HEK293 (cell line): ENCODE results near the gene NSUN3.

Experiments
- CTCF ChIA-PET: fragments of 350-600 bp; formaldehyde crosslinking; extraction: SDS; loops from one replicate; lab custom pipeline; 2021; ENCODE audit warnings: antibody characterized with exemption; lab: Yijun Ruan, JAX
- POLR2A ChIA-PET: fragments of 300-600 bp; formaldehyde crosslinking; extraction: SDS; loops from one replicate; lab custom pipeline; 2020; ENCODE audit warnings: antibody characterized with exemption, inconsistent platforms; lab: Yijun Ruan, JAX
- H3K27ac ChIP-seq: fragments of 200-500 bp; sonication (Bioruptor generic); 2 replicates; pipeline ENCODE4 v1.5.1; 2014; ENCODE audit warnings: low read depth, low read length, control low read depth, inconsistent platforms; ENCODE audit errors: extremely low read depth
- H3K36me3 ChIP-seq, 2 experiments: fragments of 200-500 bp in 1 of 2; sonication (Bioruptor generic) in 1 of 2; 1 replicate in 1 of 2; 2 replicates in 1 of 2; pipeline ENCODE4 v1.5.1; 2014 to 2017; ENCODE audit warnings: inconsistent platforms in 2 of 2, low read length in 2 of 2; ENCODE audit not compliant: control insufficient read depth in 2 of 2, insufficient read depth in 1 of 2
- H3K4me1 ChIP-seq: fragments of 200-500 bp; sonication (Bioruptor generic); 2 replicates; pipeline ENCODE4 v1.5.1; 2014; ENCODE audit warnings: mild to moderate bottlenecking, low read length, inconsistent platforms; ENCODE audit not compliant: control insufficient read depth, insufficient read depth
- H3K4me3 ChIP-seq: 2 replicates; pipeline ENCODE4 v1.5.1; 2011; ENCODE audit warnings: low read depth, mild to moderate bottlenecking, control low read depth, low read length, moderate library complexity
- H3K9me3 ChIP-seq: fragments of 200-500 bp; sonication (Bioruptor generic); 2 replicates; pipeline ENCODE4 v1.5.1; 2014; ENCODE audit warnings: low read depth, low read length, inconsistent platforms; ENCODE audit not compliant: control insufficient read depth, insufficient read depth
- GLI2 ChIP-seq: fragments of 450-650 bp; formaldehyde crosslinking; IDR thresholded peaks from 2 replicates; pipeline ENCODE4; 2017; ENCODE audit warnings: missing biosample characterization, missing genetic modification characterization, low read depth, borderline replicate concordance
- KLF16 ChIP-seq: fragments of 450-650 bp; formaldehyde crosslinking; IDR thresholded peaks from 2 replicates; pipeline ENCODE4 v1.5.1; 2017; ENCODE audit warnings: missing biosample characterization, missing genetic modification characterization
- KLF7 ChIP-seq: fragments of 450-650 bp; formaldehyde crosslinking; IDR thresholded peaks from 2 replicates; pipeline ENCODE4 v1.5.1; 2016; ENCODE audit warnings: missing biosample characterization, missing genetic modification characterization, borderline replicate concordance
- ZNF214 ChIP-seq: fragments of 450-650 bp; formaldehyde crosslinking; IDR thresholded peaks from 2 replicates; pipeline ENCODE4 v1.5.1; 2017; ENCODE audit warnings: missing biosample characterization, mild to moderate bottlenecking, missing genetic modification characterization, borderline replicate concordance
- ZNF23 ChIP-seq: fragments of 450-650 bp; formaldehyde crosslinking; IDR thresholded peaks from 2 replicates; pipeline ENCODE4 v1.5.1; 2016; ENCODE audit warnings: missing biosample characterization, missing genetic modification characterization, borderline replicate concordance
- ZNF266 ChIP-seq: fragments of 450-650 bp; formaldehyde crosslinking; IDR thresholded peaks from 2 replicates; pipeline ENCODE4 v1.5.1; 2016; ENCODE audit warnings: missing biosample characterization, missing genetic modification characterization, low read depth
- ZNF394 ChIP-seq: fragments of 450-650 bp; formaldehyde crosslinking; IDR thresholded peaks from 2 replicates; pipeline ENCODE4 v1.5.1; 2016; ENCODE audit warnings: missing biosample characterization, missing genetic modification characterization, mild to moderate bottlenecking, moderate library complexity, borderline replicate concordance
- ZNF558 ChIP-seq: fragments of 450-650 bp; formaldehyde crosslinking; IDR thresholded peaks from 2 replicates; pipeline ENCODE4 v1.5.1; 2016; ENCODE audit warnings: missing biosample characterization, missing genetic modification characterization
- ZNF610 ChIP-seq: fragments of 450-650 bp; formaldehyde crosslinking; IDR thresholded peaks from 2 replicates; pipeline ENCODE4 v1.5.1; 2016; ENCODE audit warnings: missing biosample characterization, missing genetic modification characterization, borderline replicate concordance
- ZNF670 ChIP-seq: fragments of 450-650 bp; formaldehyde crosslinking; IDR thresholded peaks from 2 replicates; pipeline ENCODE4 v1.5.1; 2016; ENCODE audit warnings: missing biosample characterization, missing genetic modification characterization, low read depth
- ZNF692 ChIP-seq: fragments of 450-650 bp; formaldehyde crosslinking; IDR thresholded peaks from 2 replicates; pipeline ENCODE4 v1.5.1; 2016; ENCODE audit warnings: missing biosample characterization, missing genetic modification characterization
- ZNF776 ChIP-seq: fragments of 450-650 bp; formaldehyde crosslinking; IDR thresholded peaks from 2 replicates; pipeline ENCODE4 v1.5.0; 2017; ENCODE audit warnings: missing biosample characterization, missing genetic modification characterization, borderline replicate concordance
- TF ChIP-seq, protein P1 (sequence below): fragments of 450-650 bp; formaldehyde crosslinking; conservative IDR thresholded peaks from 2 replicates; pipeline ENCODE4 v1.5.1; 2016; ENCODE audit warnings: low read depth, missing biosample characterization, missing genetic modification characterization
- TF ChIP-seq, protein P2 (sequence below): fragments of 450-650 bp; formaldehyde crosslinking; IDR thresholded peaks from 2 replicates; pipeline ENCODE4 v1.5.1; 2016; ENCODE audit warnings: missing biosample characterization, missing genetic modification characterization

NSUN3 gene

GRCh38 chr3:94049267-94049666, 13.6 kb upstream of the NSUN3 start:
- peaks cover 0 to 11% of the 10 kb centered on the region in 2 experiments; a peak in 1 of 3 replicates for H3K36me3 ChIP-seq
- ChIA-PET CTCF (interaction anchor here (0.8 to 2.6 kb wide), 2 partner anchors 12 to 20 kb away, joined by 3 to 10 read pairs; no protein-coding TSS in a partner anchor), POLR2A (no interaction called here)

DNA sequence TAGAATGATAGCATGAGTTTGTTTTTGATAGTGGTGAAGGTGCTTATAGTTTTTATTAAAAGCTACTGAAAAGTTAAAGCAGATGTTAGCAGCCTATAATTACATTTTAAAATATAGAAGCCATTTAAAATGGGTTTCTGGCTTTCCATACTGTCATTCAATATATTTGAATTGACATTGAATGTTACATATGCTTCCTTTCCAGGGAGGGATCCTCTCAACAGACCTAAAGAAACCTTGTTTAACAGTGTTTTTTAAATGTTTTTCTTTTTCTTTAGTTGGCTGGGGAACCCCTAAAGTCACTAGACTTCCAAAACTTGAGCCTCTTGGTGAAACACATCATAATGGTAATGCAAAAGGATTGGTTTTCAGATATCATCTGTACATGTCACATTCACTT, 12.3 kb upstream of the NSUN3 start:
- TF ChIP-seq ZNF266 (tag by site-specific recombination), result no peak
- no peak for TF ChIP-seq ZNF214 (tag by site-specific recombination)
- TF ChIP-seq ZNF692 (tag by site-specific recombination), result no peak
- no peak for TF ChIP-seq KLF7 (tag by site-specific recombination)
- TF ChIP-seq ZNF394 (tag by site-specific recombination), result no peak
- no peak for TF ChIP-seq KLF16 (tag by site-specific recombination)
- no peak for TF ChIP-seq ZNF23
- TF ChIP-seq, protein P1, sequence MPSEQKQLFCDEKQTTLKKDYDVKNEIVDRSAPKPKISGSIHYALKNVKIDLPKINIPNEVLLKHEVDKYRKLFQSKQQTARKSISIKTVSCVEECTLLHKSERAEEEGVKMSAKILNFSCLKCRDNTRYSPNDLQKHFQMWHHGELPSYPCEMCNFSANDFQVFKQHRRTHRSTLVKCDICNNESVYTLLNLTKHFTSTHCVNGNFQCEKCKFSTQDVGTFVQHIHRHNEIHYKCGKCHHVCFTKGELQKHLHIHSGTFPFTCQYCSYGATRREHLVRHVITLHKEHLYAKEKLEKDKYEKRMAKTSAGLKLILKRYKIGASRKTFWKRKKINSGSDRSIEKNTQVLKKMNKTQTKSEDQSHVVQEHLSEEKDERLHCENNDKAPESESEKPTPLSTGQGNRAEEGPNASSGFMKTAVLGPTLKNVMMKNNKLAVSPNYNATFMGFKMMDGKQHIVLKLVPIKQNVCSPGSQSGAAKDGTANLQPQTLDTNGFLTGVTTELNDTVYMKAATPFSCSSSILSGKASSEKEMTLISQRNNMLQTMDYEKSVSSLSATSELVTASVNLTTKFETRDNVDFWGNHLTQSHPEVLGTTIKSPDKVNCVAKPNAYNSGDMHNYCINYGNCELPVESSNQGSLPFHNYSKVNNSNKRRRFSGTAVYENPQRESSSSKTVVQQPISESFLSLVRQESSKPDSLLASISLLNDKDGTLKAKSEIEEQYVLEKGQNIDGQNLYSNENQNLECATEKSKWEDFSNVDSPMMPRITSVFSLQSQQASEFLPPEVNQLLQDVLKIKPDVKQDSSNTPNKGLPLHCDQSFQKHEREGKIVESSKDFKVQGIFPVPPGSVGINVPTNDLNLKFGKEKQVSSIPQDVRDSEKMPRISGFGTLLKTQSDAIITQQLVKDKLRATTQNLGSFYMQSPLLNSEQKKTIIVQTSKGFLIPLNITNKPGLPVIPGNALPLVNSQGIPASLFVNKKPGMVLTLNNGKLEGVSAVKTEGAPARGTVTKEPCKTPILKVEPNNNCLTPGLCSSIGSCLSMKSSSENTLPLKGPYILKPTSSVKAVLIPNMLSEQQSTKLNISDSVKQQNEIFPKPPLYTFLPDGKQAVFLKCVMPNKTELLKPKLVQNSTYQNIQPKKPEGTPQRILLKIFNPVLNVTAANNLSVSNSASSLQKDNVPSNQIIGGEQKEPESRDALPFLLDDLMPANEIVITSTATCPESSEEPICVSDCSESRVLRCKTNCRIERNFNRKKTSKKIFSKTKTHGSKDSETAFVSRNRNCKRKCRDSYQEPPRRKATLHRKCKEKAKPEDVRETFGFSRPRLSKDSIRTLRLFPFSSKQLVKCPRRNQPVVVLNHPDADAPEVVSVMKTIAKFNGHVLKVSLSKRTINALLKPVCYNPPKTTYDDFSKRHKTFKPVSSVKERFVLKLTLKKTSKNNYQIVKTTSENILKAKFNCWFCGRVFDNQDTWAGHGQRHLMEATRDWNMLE (tag by site-specific recombination), result no peak
- TF ChIP-seq ZNF610, result no peak
- no peak for TF ChIP-seq ZNF776 (tag by site-specific recombination)
- TF ChIP-seq ZNF558 (tag by site-specific recombination), result no peak
- TF ChIP-seq ZNF670 (tag by site-specific recombination), result no peak
- TF ChIP-seq, protein P2, sequence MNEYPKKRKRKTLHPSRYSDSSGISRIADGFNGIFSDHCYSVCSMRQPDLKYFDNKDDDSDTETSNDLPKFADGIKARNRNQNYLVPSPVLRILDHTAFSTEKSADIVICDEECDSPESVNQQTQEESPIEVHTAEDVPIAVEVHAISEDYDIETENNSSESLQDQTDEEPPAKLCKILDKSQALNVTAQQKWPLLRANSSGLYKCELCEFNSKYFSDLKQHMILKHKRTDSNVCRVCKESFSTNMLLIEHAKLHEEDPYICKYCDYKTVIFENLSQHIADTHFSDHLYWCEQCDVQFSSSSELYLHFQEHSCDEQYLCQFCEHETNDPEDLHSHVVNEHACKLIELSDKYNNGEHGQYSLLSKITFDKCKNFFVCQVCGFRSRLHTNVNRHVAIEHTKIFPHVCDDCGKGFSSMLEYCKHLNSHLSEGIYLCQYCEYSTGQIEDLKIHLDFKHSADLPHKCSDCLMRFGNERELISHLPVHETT (tag by site-specific recombination), result no peak
- CTCF ChIA-PET, result interaction anchor here (0.6 to 2.6 kb wide), 3 partner anchors 14 to 68 kb away, joined by 3 to 10 read pairs (median 4); no protein-coding TSS in a partner anchor

More at GRCh38 chr3:94049267-94049666, 13.6 kb upstream of the NSUN3 start:
- H3K9me3 ChIP-seq, result no peaks in the 10 kb centered on the region
- H3K27ac ChIP-seq, result no peak overlapping the region
- no peak overlapping the region for H3K4me3 ChIP-seq
- TF ChIP-seq GLI2 (tag by site-specific recombination), result no peak
- no peaks in the 10 kb centered on the region for H3K4me1 ChIP-seq

More for the DNA sequence above, 12.3 kb upstream of the NSUN3 start:
- H3K4me3 ChIP-seq, result no peak overlapping the region
- H3K4me1 ChIP-seq, result no peaks in the 10 kb centered on the region
- H3K36me3 ChIP-seq, result peaks cover 0 to 9% of the 10 kb centered on the region in 2 experiments; a peak in 1 of 3 replicates
- no peak overlapping the region for H3K27ac ChIP-seq
- H3K9me3 ChIP-seq, result no peaks in the 10 kb centered on the region
- POLR2A ChIA-PET, result no interaction called here
